DOHH2 (cell line): ENCODE results near the gene CACNA2D4.

Source experiments
- H3F3A ChIP-seq: fragments of 200-600 bp; sonication (generic), shearing (Covaris generic); 2 replicates; pipeline ENCODE4 v1.6.0; 2016; ENCODE audit warnings: antibody characterized with exemption, mild to moderate bottlenecking; ENCODE audit not compliant: control insufficient read depth, insufficient read depth
- H3K27ac ChIP-seq: fragments of 200-600 bp; sonication (generic); 2 replicates; pipeline ENCODE4 v1.5.1; 2014; ENCODE audit warnings: low read depth, mild to moderate bottlenecking, low read length, moderate library complexity
- H3K27me3 ChIP-seq: fragments of 200-600 bp; sonication (generic); 2 replicates; pipeline ENCODE4 v1.6.1; 2014; ENCODE audit warnings: mild to moderate bottlenecking, low read length, mixed read lengths; ENCODE audit not compliant: control insufficient read depth
- H3K36me3 ChIP-seq: fragments of 200-600 bp; sonication (generic); 2 replicates; pipeline ENCODE4 v1.6.1; 2014; ENCODE audit warnings: mild to moderate bottlenecking, low read length, moderate library complexity, mixed read lengths; ENCODE audit not compliant: control insufficient read depth
- H3K4me1 ChIP-seq: fragments of 200-600 bp; sonication (generic); 2 replicates; pipeline ENCODE4 v1.6.1; 2014; ENCODE audit warnings: mild to moderate bottlenecking, low read length, mixed read lengths; ENCODE audit not compliant: control insufficient read depth
- H3K4me2 ChIP-seq: fragments of 200-600 bp; sonication (generic); 2 replicates; pipeline ENCODE4 v1.6.0; 2014; ENCODE audit warnings: mild to moderate bottlenecking, low read length, moderate library complexity
- H3K4me3 ChIP-seq: fragments of 200-600 bp; sonication (generic); 2 replicates; pipeline ENCODE4 v1.5.1; 2014; ENCODE audit warnings: mild to moderate bottlenecking, low read length, mixed read lengths
- H3K79me2 ChIP-seq: fragments of 200-600 bp; sonication (generic); 2 replicates; pipeline ENCODE4 v1.6.1; 2014; ENCODE audit warnings: mild to moderate bottlenecking, low read length, mixed read lengths; ENCODE audit not compliant: control insufficient read depth
- H3K9me2 ChIP-seq: fragments of 200-600 bp; sonication (generic); replicated peaks from 2 replicates; pipeline ENCODE4 v1.6.1; 2014; ENCODE audit warnings: mild to moderate bottlenecking, low read length, mixed read lengths; ENCODE audit not compliant: control insufficient read depth
- H3K9me3 ChIP-seq: fragments of 200-600 bp; sonication (generic); 2 replicates; pipeline ENCODE4 v1.6.1; 2014; ENCODE audit warnings: antibody characterized with exemption, low read length, mixed read lengths; ENCODE audit not compliant: control insufficient read depth, insufficient read depth
- H4K20me1 ChIP-seq: fragments of 200-600 bp; sonication (generic); 2 replicates; pipeline ENCODE4 v1.6.0; 2014; ENCODE audit warnings: low read depth, mild to moderate bottlenecking, antibody characterized with exemption, low read length, moderate library complexity; ENCODE audit not compliant: control insufficient read depth, insufficient read depth
- CTCF ChIP-seq: fragments of 200-600 bp; sonication (generic); IDR thresholded peaks from one replicate; pipeline ENCODE4 v1.5.1; 2014; ENCODE audit warnings: antibody characterized with exemption, mild to moderate bottlenecking, low read depth, low read length; ENCODE audit not compliant: poor library complexity, severe bottlenecking
- EZH2phosphoT487 ChIP-seq: fragments of 200-600 bp; sonication (generic); IDR thresholded peaks from 2 replicates; pipeline ENCODE4 v1.6.1; 2017; ENCODE audit warnings: borderline replicate concordance, mild to moderate bottlenecking, antibody characterized with exemption, low read length, moderate library complexity, mixed read lengths

The CACNA2D4 gene

DNA sequence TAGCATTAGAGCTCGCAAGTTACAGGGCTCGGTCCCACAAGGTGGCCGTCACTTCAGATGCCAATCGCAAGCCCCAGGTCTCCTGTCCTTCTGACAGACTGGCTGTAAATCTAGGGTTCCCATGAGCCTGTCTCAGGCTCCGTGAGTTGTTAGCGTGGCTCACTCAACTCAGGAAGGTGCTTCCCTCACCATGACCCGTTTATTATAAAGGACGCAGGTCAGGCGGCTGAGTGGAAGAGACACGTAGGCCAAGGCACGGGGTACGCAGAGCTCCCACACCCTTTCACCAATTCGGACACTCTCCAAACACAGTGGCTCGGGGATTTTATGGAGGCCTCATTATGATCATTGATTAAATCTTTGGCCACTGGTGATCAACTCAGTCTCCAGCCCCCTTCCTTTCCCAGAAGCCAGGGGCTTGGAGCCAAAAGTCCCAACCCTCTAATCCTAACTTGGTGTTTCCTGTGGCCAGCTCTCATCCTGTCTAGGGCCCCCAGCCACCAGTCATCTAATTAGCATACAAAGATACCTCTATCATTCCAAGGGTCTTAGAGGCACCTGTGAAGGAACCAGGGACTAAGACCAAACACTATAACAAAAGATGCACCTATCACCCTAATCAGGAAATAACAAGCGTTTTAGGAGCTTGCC, 123.9 kb downstream of the CACNA2D4 start:
- no peak overlapping the region for H3K4me2 ChIP-seq
- H3K27ac ChIP-seq, result no peak overlapping the region
- H3K4me3 ChIP-seq, result no peak overlapping the region
- no peak for TF ChIP-seq CTCF
- TF ChIP-seq EZH2phosphoT487, result no peak
- H3K9me2 ChIP-seq, result no peaks in the 10 kb centered on the region
- peaks cover 30% of the 10 kb centered on the region for H3K4me1 ChIP-seq
- H4K20me1 ChIP-seq, result peaks cover 3% of the 10 kb centered on the region; the same call in 1 of the 2 replicates
- H3F3A ChIP-seq, result peaks cover 8% of the 10 kb centered on the region
- no peaks in the 10 kb centered on the region for H3K36me3 ChIP-seq
- H3K27me3 ChIP-seq, result no peaks in the 10 kb centered on the region
- H3K9me3 ChIP-seq, result no peaks in the 10 kb centered on the region
- peaks cover 3% of the 10 kb centered on the region; the same call in 1 of the 2 replicates for H3K79me2 ChIP-seq

DNA sequence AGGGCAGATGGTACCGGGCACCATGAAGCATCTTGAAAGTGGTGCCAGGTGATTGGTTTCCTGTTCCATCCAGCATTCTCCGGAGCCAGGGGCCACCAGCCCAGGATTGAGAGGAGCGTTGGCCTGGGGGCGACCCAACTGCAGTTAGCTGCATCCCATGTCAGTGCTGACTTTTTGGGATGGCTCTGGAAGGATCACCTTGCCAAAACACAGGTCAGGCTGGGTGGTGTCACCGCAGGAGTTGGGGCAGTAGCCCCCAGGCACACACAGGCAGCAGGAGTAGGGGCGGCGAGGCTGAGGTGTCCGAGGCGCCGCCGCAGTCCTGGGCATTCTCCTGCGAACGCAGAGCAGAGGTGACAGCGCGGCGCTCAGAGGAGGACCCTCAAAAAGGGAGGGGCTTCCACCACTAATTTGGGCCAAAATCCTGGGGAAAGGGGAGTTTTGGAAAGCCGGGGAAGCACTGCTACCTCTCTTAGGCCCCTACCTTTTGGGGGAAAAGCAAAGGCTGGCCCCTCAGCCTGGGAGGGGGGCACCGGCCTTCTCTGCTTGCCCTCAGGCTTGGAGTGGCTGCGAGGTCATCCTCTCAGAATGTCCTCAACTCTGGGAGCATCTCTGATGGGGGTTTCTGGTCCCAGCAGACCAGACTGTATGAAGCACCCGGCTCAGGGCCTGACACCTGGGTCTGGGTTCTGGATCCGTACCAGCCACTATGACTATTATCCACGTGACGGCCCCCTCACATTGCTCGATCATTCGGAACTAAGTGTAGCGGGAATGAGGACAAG, 124.8 kb downstream of the CACNA2D4 start:
- no peak overlapping the region for H3K27ac ChIP-seq
- H3K36me3 ChIP-seq, result no peaks in the 10 kb centered on the region
- no peaks in the 10 kb centered on the region for H3K27me3 ChIP-seq
- peaks cover 30% of the 10 kb centered on the region for H3K4me1 ChIP-seq
- H3K9me2 ChIP-seq, result no peaks in the 10 kb centered on the region
- H3K4me3 ChIP-seq, result no peak overlapping the region
- TF ChIP-seq EZH2phosphoT487, result no peak
- TF ChIP-seq CTCF, result no peak
- peaks cover 3% of the 10 kb centered on the region; the same call in 1 of the 2 replicates for H3K79me2 ChIP-seq
- H4K20me1 ChIP-seq, result peaks cover 3% of the 10 kb centered on the region; the same call in 1 of the 2 replicates
- H3F3A ChIP-seq, result peaks cover 10% of the 10 kb centered on the region
- H3K9me3 ChIP-seq, result no peaks in the 10 kb centered on the region
- no peak overlapping the region for H3K4me2 ChIP-seq

DNA sequence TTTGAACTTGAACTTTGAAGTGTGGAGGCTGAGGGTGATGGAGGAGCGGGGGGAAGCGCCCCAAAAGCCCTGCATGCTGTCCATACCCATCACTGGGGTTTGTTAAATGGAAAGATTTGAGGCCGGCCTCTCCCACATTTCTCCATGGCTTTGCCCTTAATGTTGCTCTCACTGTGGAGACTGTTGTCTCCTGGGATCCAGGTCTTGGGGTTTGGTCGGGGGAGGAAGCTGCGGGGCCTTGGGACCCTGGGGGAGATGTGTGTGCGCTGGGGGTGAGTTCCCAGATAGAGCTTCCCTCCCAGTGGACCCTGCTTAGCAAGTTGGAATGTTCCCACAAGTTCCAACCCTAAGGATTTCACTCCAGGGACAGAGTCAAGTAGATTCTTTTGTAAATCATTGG, 126.0 kb downstream of the CACNA2D4 start:
- no peak overlapping the region for H3K27ac ChIP-seq

More for the DNA sequence above, 126.0 kb downstream of the CACNA2D4 start:
- peaks cover 11% of the 10 kb centered on the region for H3F3A ChIP-seq
- H3K4me3 ChIP-seq, result no peak overlapping the region
- no peaks in the 10 kb centered on the region for H3K9me3 ChIP-seq
- H3K4me2 ChIP-seq, result no peak overlapping the region
- H3K4me1 ChIP-seq, result peaks cover 25% of the 10 kb centered on the region
- H3K27me3 ChIP-seq, result no peaks in the 10 kb centered on the region
- TF ChIP-seq CTCF (no peak), EZH2phosphoT487 (no peak)
- H3K79me2 ChIP-seq, result peaks cover 3% of the 10 kb centered on the region; the same call in 1 of the 2 replicates
- H4K20me1 ChIP-seq, result peaks cover 3% of the 10 kb centered on the region; the same call in 1 of the 2 replicates
- no peaks in the 10 kb centered on the region for H3K9me2 ChIP-seq
- peaks cover 5% of the 10 kb centered on the region for H3K36me3 ChIP-seq
